ENCODE results near the gene GPX7.

DNA sequence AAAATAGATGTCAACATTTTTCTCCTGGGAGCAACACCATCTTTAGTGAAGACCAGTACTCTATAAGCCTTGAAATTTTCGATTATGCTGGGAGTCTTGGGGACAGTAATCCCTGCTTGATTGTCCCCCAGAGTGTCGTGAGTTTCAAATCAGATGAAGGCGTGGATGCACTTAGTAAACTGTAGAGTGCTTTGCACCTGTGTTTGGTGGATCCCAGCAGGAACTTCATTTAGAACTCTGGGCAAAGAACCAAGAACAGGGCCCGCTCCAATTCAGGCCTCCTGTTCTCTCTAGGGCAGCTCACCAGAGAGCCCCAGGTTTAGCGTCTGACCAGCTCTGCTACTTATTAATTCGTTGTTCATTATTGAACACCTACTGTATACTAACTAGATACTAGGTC, 1.5 kb downstream of the GPX7 start:
- TF ChIP-seq POLR2AphosphoS5 (IDR thresholded peaks at IDR 0.05; ENCODE audit: borderline replicate concordance, low read depth, low read length) (no peak), EZH2 (IDR thresholded peaks at IDR 0.05) (no peak)
